GM18951 (cell line): ENCODE results near the gene LST1.

ENCODE experiments used
- POLR2A ChIP-seq: IDR thresholded peaks from 4 replicates; pipeline ENCODE4 v1.6.1; 2011; ENCODE audit warnings: mild to moderate bottlenecking; ENCODE audit not compliant: insufficient read length, insufficient read depth; ENCODE audit errors: extremely low read depth
- in situ Hi-C: fragments of 300-500 bp; cut with MboI; formaldehyde crosslinking; loops from one replicate; pipeline ENCODE4 v1.12.0; 2022; ENCODE audit warnings: low sequenced_read_pairs, mixed read lengths, inconsistent platforms; ENCODE audit not compliant: unreplicated experiment

The LST1 gene

DNA sequence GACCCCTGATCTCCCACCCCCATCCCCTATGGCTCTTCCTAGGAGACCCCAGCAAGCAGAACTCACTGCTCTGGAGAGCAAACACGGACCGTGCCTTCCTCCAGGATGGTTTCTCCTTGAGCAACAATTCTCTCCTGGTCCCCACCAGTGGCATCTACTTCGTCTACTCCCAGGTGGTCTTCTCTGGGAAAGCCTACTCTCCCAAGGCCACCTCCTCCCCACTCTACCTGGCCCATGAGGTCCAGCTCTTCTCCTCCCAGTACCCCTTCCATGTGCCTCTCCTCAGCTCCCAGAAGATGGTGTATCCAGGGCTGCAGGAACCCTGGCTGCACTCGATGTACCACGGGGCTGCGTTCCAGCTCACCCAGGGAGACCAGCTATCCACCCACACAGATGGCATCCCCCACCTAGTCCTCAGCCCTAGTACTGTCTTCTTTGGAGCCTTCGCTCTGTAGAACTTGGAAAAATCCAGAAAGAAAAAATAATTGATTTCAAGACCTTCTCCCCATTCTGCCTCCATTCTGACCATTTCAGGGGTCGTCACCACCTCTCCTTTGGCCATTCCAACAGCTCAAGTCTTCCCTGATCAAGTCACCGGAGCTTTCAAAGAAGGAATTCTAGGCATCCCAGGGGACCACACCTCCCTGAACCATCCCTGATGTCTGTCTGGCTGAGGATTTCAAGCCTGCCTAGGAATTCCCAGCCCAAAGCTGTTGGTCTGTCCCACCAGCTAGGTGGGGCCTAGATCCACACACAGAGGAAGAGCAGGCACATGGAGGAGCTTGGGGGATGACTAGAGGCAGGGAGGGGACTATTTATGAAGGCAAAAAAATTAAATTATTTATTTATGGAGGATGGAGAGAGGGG is 12.6 kb upstream of the LST1 start:
- in situ Hi-C loops, result no loop called here
- TF ChIP-seq POLR2A, result peak; percentile 20

DNA sequence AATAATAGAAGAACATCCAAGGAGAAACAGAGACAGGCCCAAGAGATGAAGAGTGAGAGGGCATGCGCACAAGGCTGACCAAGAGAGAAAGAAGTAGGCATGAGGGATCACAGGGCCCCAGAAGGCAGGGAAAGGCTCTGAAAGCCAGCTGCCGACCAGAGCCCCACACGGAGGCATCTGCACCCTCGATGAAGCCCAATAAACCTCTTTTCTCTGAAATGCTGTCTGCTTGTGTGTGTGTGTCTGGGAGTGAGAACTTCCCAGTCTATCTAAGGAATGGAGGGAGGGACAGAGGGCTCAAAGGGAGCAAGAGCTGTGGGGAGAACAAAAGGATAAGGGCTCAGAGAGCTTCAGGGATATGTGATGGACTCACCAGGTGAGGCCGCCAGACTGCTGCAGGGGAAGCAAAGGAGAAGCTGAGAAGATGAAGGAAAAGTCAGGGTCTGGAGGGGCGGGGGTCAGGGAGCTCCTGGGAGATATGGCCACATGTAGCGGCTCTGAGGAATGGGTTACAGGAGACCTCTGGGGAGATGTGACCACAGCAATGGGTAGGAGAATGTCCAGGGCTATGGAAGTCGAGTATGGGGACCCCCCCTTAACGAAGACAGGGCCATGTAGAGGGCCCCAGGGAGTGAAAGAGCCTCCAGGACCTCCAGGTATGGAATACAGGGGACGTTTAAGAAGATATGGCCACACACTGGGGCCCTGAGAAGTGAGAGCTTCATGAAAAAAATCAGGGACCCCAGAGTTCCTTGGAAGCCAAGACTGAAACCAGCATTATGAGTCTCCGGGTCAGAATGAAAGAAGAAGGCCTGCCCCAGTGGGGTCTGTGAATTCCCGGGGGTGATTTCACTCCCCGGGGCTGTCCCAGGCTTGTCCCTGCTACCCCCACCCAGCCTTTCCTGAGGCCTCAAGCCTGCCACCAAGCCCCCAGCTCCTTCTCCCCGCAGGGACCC is 11.7 kb upstream of the LST1 start:
- peak; percentile 9 for TF ChIP-seq POLR2A
- in situ Hi-C loops, result no loop called here

DNA sequence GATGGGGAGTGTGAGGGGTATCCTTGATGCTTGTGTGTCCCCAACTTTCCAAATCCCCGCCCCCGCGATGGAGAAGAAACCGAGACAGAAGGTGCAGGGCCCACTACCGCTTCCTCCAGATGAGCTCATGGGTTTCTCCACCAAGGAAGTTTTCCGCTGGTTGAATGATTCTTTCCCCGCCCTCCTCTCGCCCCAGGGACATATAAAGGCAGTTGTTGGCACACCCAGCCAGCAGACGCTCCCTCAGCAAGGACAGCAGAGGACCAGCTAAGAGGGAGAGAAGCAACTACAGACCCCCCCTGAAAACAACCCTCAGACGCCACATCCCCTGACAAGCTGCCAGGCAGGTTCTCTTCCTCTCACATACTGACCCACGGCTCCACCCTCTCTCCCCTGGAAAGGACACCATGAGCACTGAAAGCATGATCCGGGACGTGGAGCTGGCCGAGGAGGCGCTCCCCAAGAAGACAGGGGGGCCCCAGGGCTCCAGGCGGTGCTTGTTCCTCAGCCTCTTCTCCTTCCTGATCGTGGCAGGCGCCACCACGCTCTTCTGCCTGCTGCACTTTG is 10.7 kb upstream of the LST1 start, which contains the start of gene TNF:
Gene TNF (plus strand): TSS at position 231 of the 567 bp plus-strand sequence. CDS start 177 bp downstream, at position 408.
- TF ChIP-seq POLR2A, result peak; percentile 100
- in situ Hi-C loops, result no loop called here

DNA sequence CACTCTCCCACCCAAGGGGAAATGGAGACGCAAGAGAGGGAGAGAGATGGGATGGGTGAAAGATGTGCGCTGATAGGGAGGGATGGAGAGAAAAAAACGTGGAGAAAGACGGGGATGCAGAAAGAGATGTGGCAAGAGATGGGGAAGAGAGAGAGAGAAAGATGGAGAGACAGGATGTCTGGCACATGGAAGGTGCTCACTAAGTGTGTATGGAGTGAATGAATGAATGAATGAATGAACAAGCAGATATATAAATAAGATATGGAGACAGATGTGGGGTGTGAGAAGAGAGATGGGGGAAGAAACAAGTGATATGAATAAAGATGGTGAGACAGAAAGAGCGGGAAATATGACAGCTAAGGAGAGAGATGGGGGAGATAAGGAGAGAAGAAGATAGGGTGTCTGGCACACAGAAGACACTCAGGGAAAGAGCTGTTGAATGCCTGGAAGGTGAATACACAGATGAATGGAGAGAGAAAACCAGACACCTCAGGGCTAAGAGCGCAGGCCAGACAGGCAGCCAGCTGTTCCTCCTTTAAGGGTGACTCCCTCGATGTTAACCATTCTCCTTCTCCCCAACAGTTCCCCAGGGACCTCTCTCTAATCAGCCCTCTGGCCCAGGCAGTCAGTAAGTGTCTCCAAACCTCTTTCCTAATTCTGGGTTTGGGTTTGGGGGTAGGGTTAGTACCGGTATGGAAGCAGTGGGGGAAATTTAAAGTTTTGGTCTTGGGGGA is 10.0 kb upstream of the LST1 start:
- in situ Hi-C loops, result no loop called here
- TF ChIP-seq POLR2A, result no peak

DNA sequence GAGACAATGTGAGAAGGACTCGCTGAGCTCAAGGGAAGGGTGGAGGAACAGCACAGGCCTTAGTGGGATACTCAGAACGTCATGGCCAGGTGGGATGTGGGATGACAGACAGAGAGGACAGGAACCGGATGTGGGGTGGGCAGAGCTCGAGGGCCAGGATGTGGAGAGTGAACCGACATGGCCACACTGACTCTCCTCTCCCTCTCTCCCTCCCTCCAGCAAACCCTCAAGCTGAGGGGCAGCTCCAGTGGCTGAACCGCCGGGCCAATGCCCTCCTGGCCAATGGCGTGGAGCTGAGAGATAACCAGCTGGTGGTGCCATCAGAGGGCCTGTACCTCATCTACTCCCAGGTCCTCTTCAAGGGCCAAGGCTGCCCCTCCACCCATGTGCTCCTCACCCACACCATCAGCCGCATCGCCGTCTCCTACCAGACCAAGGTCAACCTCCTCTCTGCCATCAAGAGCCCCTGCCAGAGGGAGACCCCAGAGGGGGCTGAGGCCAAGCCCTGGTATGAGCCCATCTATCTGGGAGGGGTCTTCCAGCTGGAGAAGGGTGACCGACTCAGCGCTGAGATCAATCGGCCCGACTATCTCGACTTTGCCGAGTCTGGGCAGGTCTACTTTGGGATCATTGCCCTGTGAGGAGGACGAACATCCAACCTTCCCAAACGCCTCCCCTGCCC is 9.0 kb upstream of the LST1 start:
- TF ChIP-seq POLR2A, result peak; percentile 62

DNA sequence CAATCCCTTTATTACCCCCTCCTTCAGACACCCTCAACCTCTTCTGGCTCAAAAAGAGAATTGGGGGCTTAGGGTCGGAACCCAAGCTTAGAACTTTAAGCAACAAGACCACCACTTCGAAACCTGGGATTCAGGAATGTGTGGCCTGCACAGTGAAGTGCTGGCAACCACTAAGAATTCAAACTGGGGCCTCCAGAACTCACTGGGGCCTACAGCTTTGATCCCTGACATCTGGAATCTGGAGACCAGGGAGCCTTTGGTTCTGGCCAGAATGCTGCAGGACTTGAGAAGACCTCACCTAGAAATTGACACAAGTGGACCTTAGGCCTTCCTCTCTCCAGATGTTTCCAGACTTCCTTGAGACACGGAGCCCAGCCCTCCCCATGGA is 8.5 kb upstream of the LST1 start:
- no peak for TF ChIP-seq POLR2A
- in situ Hi-C loops, result no loop called here

More for the DNA sequence above, 9.0 kb upstream of the LST1 start:
- in situ Hi-C loops, result no loop called here

DNA sequence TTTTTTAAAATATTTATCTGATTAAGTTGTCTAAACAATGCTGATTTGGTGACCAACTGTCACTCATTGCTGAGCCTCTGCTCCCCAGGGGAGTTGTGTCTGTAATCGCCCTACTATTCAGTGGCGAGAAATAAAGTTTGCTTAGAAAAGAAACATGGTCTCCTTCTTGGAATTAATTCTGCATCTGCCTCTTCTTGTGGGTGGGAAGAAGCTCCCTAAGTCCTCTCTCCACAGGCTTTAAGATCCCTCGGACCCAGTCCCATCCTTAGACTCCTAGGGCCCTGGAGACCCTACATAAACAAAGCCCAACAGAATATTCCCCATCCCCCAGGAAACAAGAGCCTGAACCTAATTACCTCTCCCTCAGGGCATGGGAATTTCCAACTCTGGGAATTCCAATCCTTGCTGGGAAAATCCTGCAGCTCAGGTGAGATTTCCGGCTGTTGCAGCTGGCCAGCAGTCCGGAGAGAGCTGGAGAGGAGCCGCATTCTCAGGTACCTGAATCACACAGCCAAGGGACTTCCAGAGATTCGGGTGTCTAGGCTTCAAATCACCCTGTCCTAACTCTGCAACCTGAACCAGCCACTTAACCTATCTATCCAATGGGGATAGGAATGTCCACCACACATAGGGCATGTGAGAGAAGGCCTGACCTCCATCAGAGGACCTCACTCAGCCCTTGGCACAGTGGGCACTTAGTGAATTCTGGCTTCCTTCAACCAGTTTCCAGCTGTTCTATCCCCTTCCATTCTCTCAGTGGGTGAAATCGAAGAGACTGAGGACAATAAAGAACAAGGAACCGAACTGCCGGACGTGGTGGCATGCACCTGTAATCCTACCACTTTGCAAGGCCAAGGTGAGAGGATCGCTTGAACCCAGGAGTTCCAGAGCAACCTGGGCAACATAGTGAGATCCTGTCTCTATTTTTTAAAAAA is 7.6 kb upstream of the LST1 start:
- in situ Hi-C loops, result no loop called here
- peak; percentile 27 for TF ChIP-seq POLR2A

DNA sequence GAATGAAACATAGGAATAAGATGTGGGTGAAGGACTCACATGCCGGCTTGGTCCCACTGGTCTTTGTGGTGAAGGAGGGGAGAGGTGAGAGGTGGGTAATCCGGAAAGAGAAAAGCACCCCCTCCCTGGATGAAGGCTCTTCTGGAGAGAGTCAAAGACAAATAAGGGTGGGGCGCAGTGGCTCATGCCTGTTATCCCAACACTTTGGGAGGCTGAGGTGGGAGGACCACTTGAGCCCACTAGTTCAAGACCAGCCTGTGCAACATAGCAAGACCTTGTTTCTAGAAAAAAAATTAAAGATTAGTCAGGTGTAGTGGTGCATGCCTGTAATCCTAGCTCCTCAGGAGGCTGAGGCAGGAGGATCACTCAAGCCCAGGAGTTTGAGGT is 7.0 kb upstream of the LST1 start:
- in situ Hi-C loops, result no loop called here
- no peak for TF ChIP-seq POLR2A

DNA sequence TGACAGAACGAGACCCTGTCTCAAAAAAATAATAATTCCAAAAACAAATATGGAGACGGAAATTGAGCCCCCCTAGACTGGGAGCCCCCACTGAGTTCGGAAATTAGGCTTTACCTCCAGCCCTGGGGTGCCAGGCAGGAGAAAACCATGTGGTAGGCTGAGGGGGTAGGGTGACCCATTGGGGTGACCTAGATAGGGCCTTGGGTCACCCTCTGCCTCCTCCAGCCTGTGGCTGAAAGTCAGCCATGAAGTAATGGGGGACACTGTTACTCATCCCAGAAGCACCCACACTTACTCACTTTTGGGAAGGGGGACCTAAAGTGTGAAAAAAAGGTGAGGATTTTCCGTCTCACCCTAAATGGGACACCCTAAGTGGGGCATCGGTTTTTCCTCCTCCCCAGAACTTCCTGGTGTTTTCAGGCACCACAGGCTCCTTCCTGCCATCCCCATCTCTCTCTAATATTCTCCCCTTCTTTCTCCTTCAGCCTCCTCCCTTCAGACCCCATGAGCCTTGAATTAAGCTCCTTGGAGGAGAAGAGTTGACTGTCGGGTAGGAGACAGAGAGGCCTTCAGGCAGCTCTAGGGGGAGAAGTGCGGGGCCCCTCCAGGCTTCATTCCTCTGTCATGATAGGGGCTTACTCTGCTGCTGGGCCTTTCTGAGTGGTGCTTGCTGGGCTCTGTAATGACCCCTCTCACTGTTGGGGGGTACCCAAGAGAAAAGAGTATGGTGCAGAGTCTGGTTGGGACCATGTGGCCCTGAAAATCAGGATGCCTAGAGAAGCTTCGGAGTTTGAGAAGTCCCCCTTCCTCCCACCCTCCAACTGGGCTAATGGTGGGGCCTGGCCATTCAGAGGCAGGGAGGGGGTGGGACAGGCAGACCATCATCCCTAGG is 6.3 kb upstream of the LST1 start:
- peak; percentile 37 for TF ChIP-seq POLR2A
- in situ Hi-C loops, result no loop called here

DNA sequence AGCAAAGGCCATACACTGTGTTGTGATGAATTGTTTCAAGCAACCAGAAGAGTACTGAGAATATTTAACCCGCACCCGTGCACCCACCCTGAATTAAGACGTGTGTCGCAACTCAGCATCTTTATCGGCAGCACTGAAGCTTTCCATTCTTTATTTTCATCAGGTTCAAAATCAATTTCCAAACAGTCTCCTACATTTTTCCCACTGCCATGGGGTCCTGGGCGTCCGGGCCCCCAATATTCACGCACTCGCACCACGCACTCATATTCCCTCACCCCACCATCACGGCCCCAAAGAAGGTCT is 5.7 kb upstream of the LST1 start:
- no peak for TF ChIP-seq POLR2A
- in situ Hi-C loops, result no loop called here
